Measurements from ENCODE around the gene GNG12. TPM values are rescaled to one million over a fixed set of nuclear protein-coding genes. Genes with fewer than 3 reads are reported as not detected.

Gene GNG12
- total and polyA plus RNA-seq, 8 donors = 21.7 to 189 (median 59.6) TPM

DNA sequence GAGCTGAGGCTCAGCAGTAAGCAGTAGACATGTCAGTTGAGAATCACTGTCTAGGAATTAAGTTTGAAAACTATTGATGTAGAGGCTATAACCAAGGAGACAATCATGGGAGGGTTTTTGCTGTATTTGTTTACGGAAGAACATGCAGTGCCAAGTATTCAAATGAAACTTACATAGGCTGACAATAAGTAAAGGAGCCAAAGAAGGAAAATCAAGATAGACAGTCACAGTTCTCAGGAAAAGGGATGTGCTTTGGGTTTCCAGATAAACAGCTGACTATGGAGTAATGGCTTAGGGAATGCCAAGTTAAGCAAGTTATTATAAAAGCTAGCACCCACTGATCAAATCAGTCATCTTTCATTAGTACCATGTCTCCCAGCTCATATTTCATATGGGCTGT, 21.5 kb downstream of the GNG12 start:
- no peak overlapping the region for H3K27ac ChIP-seq
- 63 to 88% (median 75%) methylated on average over 1 of the region's 1 CpG for WGBS, 5 donors
- intact Hi-C loops (cut with DNase I; ENCODE audit: low total_unique reads) = no loop called here

DNA sequence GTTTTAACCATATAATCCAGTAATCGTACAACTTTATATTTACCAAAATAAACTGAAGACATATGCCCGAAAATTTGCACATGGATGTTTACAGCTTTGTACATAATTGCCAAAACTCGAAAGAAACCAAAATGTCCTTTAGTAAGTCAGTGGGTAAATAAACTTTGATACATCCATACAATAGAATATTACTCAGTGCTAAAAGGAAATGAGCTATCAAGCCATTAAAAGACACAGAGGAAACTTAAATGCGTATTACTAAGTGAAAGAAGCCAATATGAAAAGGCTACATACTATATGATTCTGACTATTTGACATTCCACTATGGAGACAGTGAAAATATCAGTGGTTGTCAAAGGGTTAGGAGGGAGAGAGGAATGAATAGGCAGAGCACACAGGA, 23.4 kb downstream of the GNG12 start:
- H3K4me3 ChIP-seq = no peak overlapping the region
- no peaks in the 10 kb centered on the region for H3K9me3 ChIP-seq
- TF ChIP-seq EP300 (IDR thresholded peaks at IDR 0.05) = no peak
- no peak for TF ChIP-seq POLR2AphosphoS5 (IDR thresholded peaks at IDR 0.05)
- no peak for TF ChIP-seq POLR2A (IDR thresholded peaks at IDR 0.05)
- TF ChIP-seq, protein P1, sequence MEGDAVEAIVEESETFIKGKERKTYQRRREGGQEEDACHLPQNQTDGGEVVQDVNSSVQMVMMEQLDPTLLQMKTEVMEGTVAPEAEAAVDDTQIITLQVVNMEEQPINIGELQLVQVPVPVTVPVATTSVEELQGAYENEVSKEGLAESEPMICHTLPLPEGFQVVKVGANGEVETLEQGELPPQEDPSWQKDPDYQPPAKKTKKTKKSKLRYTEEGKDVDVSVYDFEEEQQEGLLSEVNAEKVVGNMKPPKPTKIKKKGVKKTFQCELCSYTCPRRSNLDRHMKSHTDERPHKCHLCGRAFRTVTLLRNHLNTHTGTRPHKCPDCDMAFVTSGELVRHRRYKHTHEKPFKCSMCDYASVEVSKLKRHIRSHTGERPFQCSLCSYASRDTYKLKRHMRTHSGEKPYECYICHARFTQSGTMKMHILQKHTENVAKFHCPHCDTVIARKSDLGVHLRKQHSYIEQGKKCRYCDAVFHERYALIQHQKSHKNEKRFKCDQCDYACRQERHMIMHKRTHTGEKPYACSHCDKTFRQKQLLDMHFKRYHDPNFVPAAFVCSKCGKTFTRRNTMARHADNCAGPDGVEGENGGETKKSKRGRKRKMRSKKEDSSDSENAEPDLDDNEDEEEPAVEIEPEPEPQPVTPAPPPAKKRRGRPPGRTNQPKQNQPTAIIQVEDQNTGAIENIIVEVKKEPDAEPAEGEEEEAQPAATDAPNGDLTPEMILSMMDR (IDR thresholded peaks at IDR 0.05) = no peak
- DNase-seq = no peak
- H3K36me3 ChIP-seq = no peaks in the 10 kb centered on the region
- H3K27ac ChIP-seq = no peak overlapping the region
- H3K27me3 ChIP-seq = no peaks in the 10 kb centered on the region
- intact Hi-C loops (cut with DNase I; ENCODE audit: low total_unique reads) = no loop called here
- H3K4me1 ChIP-seq = peaks cover 13 to 51% (median 31%) of the 10 kb centered on the region in 4 donors
- WGBS, 5 donors = 87 to 92% (median 89%) methylated on average over 4 of the region's 4 CpGs

More for the DNA sequence above, 21.5 kb downstream of the GNG12 start:
- H3K27me3 ChIP-seq = no peaks in the 10 kb centered on the region
- peaks cover 16 to 61% (median 39%) of the 10 kb centered on the region in 4 donors for H3K4me1 ChIP-seq
- TF ChIP-seq, protein P1 (IDR thresholded peaks at IDR 0.05) = no peak
- no peak for TF ChIP-seq EP300 (IDR thresholded peaks at IDR 0.05)
- no peaks in the 10 kb centered on the region for H3K9me3 ChIP-seq
- H3K4me3 ChIP-seq = no peak overlapping the region
- H3K36me3 ChIP-seq = no peaks in the 10 kb centered on the region
- no peak for DNase-seq

DNA sequence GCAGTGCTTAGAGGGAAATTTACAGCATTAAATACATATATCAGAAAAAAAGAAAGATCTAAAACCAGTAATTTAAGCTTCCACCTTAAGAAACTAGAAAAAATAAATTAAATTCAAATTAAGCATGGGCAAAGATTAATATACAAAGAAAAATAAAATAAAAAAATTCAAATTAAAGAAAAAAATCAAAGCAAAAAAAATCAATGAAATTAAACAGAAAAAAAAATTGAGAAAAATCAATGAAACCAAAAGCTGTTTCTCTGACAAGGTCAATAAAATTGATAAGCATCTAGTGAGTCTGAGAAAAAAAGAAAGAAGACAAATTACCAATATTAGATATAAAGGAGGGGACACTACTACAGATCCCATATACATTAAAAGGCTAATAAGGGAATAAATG, 26.0 kb downstream of the GNG12 start:
- Histone ChIP-seq H3K27ac (no peak overlapping the region), H3K4me3 (no peak overlapping the region), H3K9me3 (no peaks in the 10 kb centered on the region), H3K27me3 (no peaks in the 10 kb centered on the region), H3K36me3 (no peaks in the 10 kb centered on the region), H3K4me1 (peaks cover 20 to 52% (median 31%) of the 10 kb centered on the region in 4 donors)
- no peak for DNase-seq
- no peak for TF ChIP-seq EP300 (IDR thresholded peaks at IDR 0.05)
- TF ChIP-seq, protein P1 (IDR thresholded peaks at IDR 0.05) = no peak
- no peak for TF ChIP-seq POLR2AphosphoS5 (IDR thresholded peaks at IDR 0.05)
- no peak for TF ChIP-seq POLR2A (IDR thresholded peaks at IDR 0.05)
- intact Hi-C loops (cut with DNase I; ENCODE audit: low total_unique reads) = no loop called here

DNA sequence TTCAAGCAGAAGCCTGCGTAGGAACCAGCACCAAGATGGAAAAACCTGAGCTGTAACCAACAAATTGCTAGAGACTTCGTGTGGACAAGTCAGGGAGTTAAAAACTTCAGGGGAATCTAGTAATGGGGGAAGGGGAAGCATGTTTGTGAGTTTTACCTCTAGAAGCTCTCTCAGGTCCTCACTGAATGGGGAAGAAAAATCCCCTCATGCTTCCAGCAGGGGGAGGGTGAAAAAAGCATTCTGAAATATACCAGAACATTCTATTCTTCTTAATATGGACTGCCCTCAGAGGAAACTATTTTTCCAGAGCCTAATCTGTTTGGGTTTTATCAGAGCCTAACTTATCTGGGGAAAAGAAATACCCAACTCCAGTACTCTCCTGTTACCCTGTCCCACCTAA, 28.6 kb downstream of the GNG12 start:
- H3K36me3 ChIP-seq = no peaks in the 10 kb centered on the region
- WGBS, 5 donors = 42 to 85% (median 59%) methylated on average over 2 of the region's 2 CpGs
- no peak overlapping the region for H3K4me3 ChIP-seq
- no peak for TF ChIP-seq POLR2A (IDR thresholded peaks at IDR 0.05)
- TF ChIP-seq, protein P1 (IDR thresholded peaks at IDR 0.05) = no peak
- intact Hi-C loops (cut with DNase I; ENCODE audit: low total_unique reads) = no loop called here
- no peaks in the 10 kb centered on the region for H3K27me3 ChIP-seq
- peaks cover 21 to 47% (median 31%) of the 10 kb centered on the region in 4 donors for H3K4me1 ChIP-seq
- H3K27ac ChIP-seq = no peak overlapping the region
- no peaks in the 10 kb centered on the region for H3K9me3 ChIP-seq
- no peak for DNase-seq

Data from stomach (tissue), 9 donors.